H1 (cell line): Measurements from ENCODE around the gene FAM13C. TPM values are rescaled to one million over a fixed set of nuclear protein-coding genes. Genes with fewer than 3 reads are reported as not detected.
A peak's percentile ranks its signal among the peaks of the same experiment; 100 is the strongest.

ENCODE experiments used
- CTCF ChIA-PET: fragments of 300-600 bp; sonication (Branson Sonifier 250); formaldehyde crosslinking; loops from one replicate; lab custom pipeline; 2021; ENCODE audit not compliant: partially characterized antibody; lab: Charles Lee
- POLR2A ChIA-PET: fragments of 300-600 bp; sonication (Branson Sonifier 250); formaldehyde crosslinking; loops from one replicate; lab custom pipeline; 2021; ENCODE audit warnings: inconsistent platforms; ENCODE audit not compliant: partially characterized antibody; lab: Charles Lee
- DNase-seq, 2 experiments: peaks; one replicate each; pipeline versions ENCODE4 v3.0.0 to v3.0.0-alpha.2; 2010 to 2022; ENCODE audit warnings: low spot score in 2 of 2, low read depth in 1 of 2, mixed read lengths in 1 of 2
- FAIRE-seq: peaks from 2 replicates; lab custom pipeline; 2011; peaks lifted over from hg19 to GRCh38; lab: Jason Lieb, UNC
- H2AFZ ChIP-seq: 2 replicates; pipeline ENCODE4 v1.8.1; 2012; ENCODE audit warnings: low read length, inconsistent platforms
- H2AK5ac ChIP-seq: 2 replicates; pipeline ENCODE4 v1.6.1; 2013; ENCODE audit warnings: low read depth, low read length
- H2BK120ac ChIP-seq: replicated peaks from 2 replicates; pipeline ENCODE3; 2013; ENCODE audit warnings: low read depth, low read length, inconsistent platforms
- H2BK12ac ChIP-seq: 2 replicates; pipeline ENCODE4 v1.6.1; 2013; ENCODE audit warnings: low read depth, low read length
- H2BK15ac ChIP-seq: 2 replicates; pipeline ENCODE4 v1.6.1; 2013; ENCODE audit warnings: low read length
- H2BK20ac ChIP-seq: 2 replicates; pipeline ENCODE4 v1.6.1; 2013; ENCODE audit warnings: low read length
- H2BK5ac ChIP-seq: 2 replicates; pipeline ENCODE4 v1.6.1; 2013; ENCODE audit warnings: low read depth, low read length
- H3K14ac ChIP-seq: 2 replicates; pipeline ENCODE4 v1.6.1; 2013; ENCODE audit warnings: inconsistent platforms; ENCODE audit not compliant: insufficient read length
- H3K18ac ChIP-seq: 2 replicates; pipeline ENCODE4 v1.6.1; 2013; ENCODE audit warnings: low read length; ENCODE audit errors: extremely low read depth
- H3K23ac ChIP-seq: 2 replicates; pipeline ENCODE4 v1.6.1; 2013; ENCODE audit warnings: inconsistent platforms; ENCODE audit not compliant: insufficient read length
- H3K23me2 ChIP-seq: 2 replicates; pipeline ENCODE4 v1.6.1; 2013; ENCODE audit warnings: low read depth, low read length
- H3K27ac ChIP-seq: 2 replicates; pipeline ENCODE4 v1.6.1; 2011; ENCODE audit warnings: low read depth, low read length, inconsistent platforms
- H3K27me3 ChIP-seq, 4 experiments: replicated peaks in 1 of 4; 1 replicate in 1 of 4; 2 replicates in 3 of 4; pipeline versions ENCODE4 v1.6.1 to v1.8.1; 2011 to 2013; ENCODE audit warnings: low read length in 3 of 4, mild to moderate bottlenecking in 3 of 4, inconsistent platforms in 2 of 4, mixed read lengths in 2 of 4, moderate library complexity in 1 of 4; ENCODE audit not compliant: control insufficient read depth in 3 of 4, insufficient read depth in 3 of 4; ENCODE audit errors: extremely low read depth in 1 of 4
- H3K36me3 ChIP-seq, 4 experiments: 2 replicates each; pipeline versions ENCODE4 v1.6.1 to v1.8.1; 2011 to 2013; ENCODE audit warnings: mild to moderate bottlenecking in 4 of 4, low read length in 3 of 4, moderate library complexity in 2 of 4, control low read depth in 1 of 4, inconsistent platforms in 1 of 4; ENCODE audit not compliant: insufficient read depth in 4 of 4, control insufficient read depth in 2 of 4
- H3K4ac ChIP-seq: replicated peaks from 2 replicates; pipeline ENCODE3; 2013; ENCODE audit warnings: low read length, low read depth, mixed read lengths, inconsistent platforms; ENCODE audit not compliant: insufficient read length
- H3K4me1 ChIP-seq, 4 experiments: replicated peaks in 1 of 4; 1 replicate in 1 of 4; 2 replicates in 3 of 4; pipeline versions ENCODE4 v1.6.1 to v1.8.1; 2011 to 2013; ENCODE audit warnings: low read length in 3 of 4, inconsistent platforms in 2 of 4, mixed read lengths in 1 of 4; ENCODE audit not compliant: insufficient read depth in 4 of 4, control insufficient read depth in 3 of 4
- H3K4me2 ChIP-seq, 2 experiments: 2 replicates each; pipeline versions ENCODE4 v1.6.1 to v1.8.1; 2011 to 2013; ENCODE audit warnings: low read depth in 2 of 2, low read length in 2 of 2, control low read depth in 1 of 2, inconsistent platforms in 1 of 2, mild to moderate bottlenecking in 1 of 2; ENCODE audit not compliant: insufficient read depth in 1 of 2
- H3K4me3 ChIP-seq, 4 experiments: fragments of 200-600, 300-600 bp in 1 of 4; sonication (generic), shearing (Covaris generic), sonication (Bioruptor Twin) in 1 of 4; 2 replicates each; pipeline versions ENCODE4 v1.5.1 to v1.8.1; 2011 to 2016; ENCODE audit warnings: low read length in 4 of 4, low read depth in 3 of 4, control low read depth in 2 of 4, inconsistent platforms in 2 of 4, mild to moderate bottlenecking in 2 of 4, mixed read lengths in 1 of 4, moderate library complexity in 1 of 4; ENCODE audit not compliant: insufficient read depth in 2 of 4; ENCODE audit errors: extremely low read depth in 1 of 4
- H3K56ac ChIP-seq: replicated peaks from 2 replicates; pipeline ENCODE3; 2013; ENCODE audit warnings: low read depth, mild to moderate bottlenecking, mixed read lengths, low read length, inconsistent platforms; ENCODE audit not compliant: insufficient read length
- H3K79me1 ChIP-seq: 2 replicates; pipeline ENCODE4 v1.6.1; 2013; ENCODE audit warnings: low read depth, low read length, control low read depth
- H3K79me2 ChIP-seq, 2 experiments: 2 replicates each; pipeline versions ENCODE4 v1.6.1 to v1.8.1; 2012 to 2013; ENCODE audit warnings: low read length in 2 of 2, mild to moderate bottlenecking in 2 of 2, inconsistent platforms in 1 of 2; ENCODE audit not compliant: insufficient read depth in 2 of 2, control insufficient read depth in 1 of 2
- H3K9ac ChIP-seq, 4 experiments: replicated peaks in 1 of 4; 1 replicate in 1 of 4; 2 replicates in 3 of 4; pipeline versions ENCODE4 v1.6.1 to v1.8.1; 2011 to 2013; ENCODE audit warnings: low read depth in 3 of 4, low read length in 3 of 4, control low read depth in 2 of 4, mild to moderate bottlenecking in 2 of 4, moderate library complexity in 2 of 4, inconsistent platforms in 1 of 4; ENCODE audit errors: extremely low read depth in 1 of 4
- H3K9me3 ChIP-seq, 2 experiments: 2 replicates each; pipeline versions ENCODE4 v1.6.1 to v1.8.1; 2012 to 2013; ENCODE audit warnings: mild to moderate bottlenecking in 2 of 2, moderate library complexity in 2 of 2, control low read depth in 1 of 2, inconsistent platforms in 1 of 2, low read depth in 1 of 2, low read length in 1 of 2, mixed read lengths in 1 of 2; ENCODE audit not compliant: insufficient read depth in 2 of 2
- H4K20me1 ChIP-seq, 2 experiments: replicated peaks in 1 of 2; 2 replicates each; pipeline versions ENCODE3 to v1.8.1; 2011 to 2013; ENCODE audit warnings: inconsistent platforms in 2 of 2, low read length in 2 of 2, mild to moderate bottlenecking in 1 of 2; ENCODE audit not compliant: insufficient read depth in 2 of 2, control insufficient read depth in 1 of 2
- H4K5ac ChIP-seq: 2 replicates; pipeline ENCODE4 v1.6.1; 2013; ENCODE audit warnings: low read length, low read depth, mixed read lengths, inconsistent platforms; ENCODE audit not compliant: insufficient read length
- H4K8ac ChIP-seq: 2 replicates; pipeline ENCODE4 v1.8.0; 2013; ENCODE audit warnings: mild to moderate bottlenecking, moderate library complexity, low read length, inconsistent platforms; ENCODE audit not compliant: insufficient read depth; ENCODE audit errors: extremely low read depth
- H4K91ac ChIP-seq: replicated peaks from 2 replicates; pipeline ENCODE3; 2013; ENCODE audit warnings: low read length, mixed read lengths, inconsistent platforms; ENCODE audit not compliant: insufficient read length
- CEBPB ChIP-seq: IDR thresholded peaks from 2 replicates; pipeline ENCODE4 v1.6.1; 2012; ENCODE audit warnings: low read depth, low read length
- CTBP2 ChIP-seq: IDR thresholded peaks from 2 replicates; pipeline ENCODE4 v1.7.0; 2011; ENCODE audit warnings: borderline replicate concordance, mild to moderate bottlenecking, moderate library complexity, mixed read lengths, low read length; ENCODE audit not compliant: insufficient read depth, insufficient read length
- EZH2 ChIP-seq: fragments of 200-600 bp; sonication (generic); IDR thresholded peaks from 2 replicates; pipeline ENCODE4 v1.7.1; 2012; ENCODE audit warnings: low read depth, mild to moderate bottlenecking, moderate library complexity, low read length, inconsistent platforms; ENCODE audit not compliant: severe bottlenecking
- NRF1 ChIP-seq: IDR thresholded peaks from 2 replicates; pipeline ENCODE4 v1.6.1; 2011; ENCODE audit warnings: mild to moderate bottlenecking, low read depth, low read length, improper control_type of control experiment
- PHF8 ChIP-seq: fragments of 200-600 bp; sonication (generic); conservative IDR thresholded peaks from 2 replicates; pipeline ENCODE4 v1.7.1; 2012; ENCODE audit warnings: low read depth, mild to moderate bottlenecking, inconsistent platforms, low read length, moderate library complexity
- POU5F1 ChIP-seq: IDR thresholded peaks from 2 replicates; pipeline ENCODE4 v1.6.1; 2011; ENCODE audit warnings: low read depth, mild to moderate bottlenecking, low read length, moderate library complexity
- SIRT6 ChIP-seq: IDR thresholded peaks from one replicate; pipeline ENCODE4 v1.7.1; 2012; ENCODE audit warnings: low read length, inconsistent platforms
- SIX5 ChIP-seq: IDR thresholded peaks from 2 replicates; pipeline ENCODE4 v1.6.1; 2011; ENCODE audit warnings: mild to moderate bottlenecking, low read depth, low read length
- SRF ChIP-seq: IDR thresholded peaks from 2 replicates; pipeline ENCODE4 v1.6.1; 2011; ENCODE audit warnings: mild to moderate bottlenecking, low read depth, low read length, moderate library complexity
- SUZ12 ChIP-seq: fragments of 200-600 bp; sonication (generic); IDR thresholded peaks from 2 replicates; pipeline ENCODE4 v1.6.1; 2012; ENCODE audit warnings: mild to moderate bottlenecking, inconsistent platforms, low read length, moderate library complexity, mixed read lengths
- TCF12 ChIP-seq: IDR thresholded peaks from 2 replicates; pipeline ENCODE4 v1.6.1; 2011; ENCODE audit warnings: low read depth, mild to moderate bottlenecking, low read length
- YY1 ChIP-seq: IDR thresholded peaks from 2 replicates; pipeline ENCODE4 v1.6.1; 2011; ENCODE audit warnings: low read depth, mild to moderate bottlenecking, low read length
- WGBS, 2 experiments: shearing (Covaris generic) in 1 of 2; methylation state at CpG; one replicate each; pipeline versions ENCODE4 v1.1.6 to v1.1.7; 2013 to 2015; ENCODE audit warnings: low lambda C conversion rate in 2 of 2, mixed read lengths in 2 of 2, inconsistent platforms in 1 of 2, low coverage in 1 of 2, missing lambda C conversion rate in 1 of 2; ENCODE audit not compliant: insufficient replicate concordance in 2 of 2, insufficient coverage in 1 of 2, insufficient read length in 1 of 2; ENCODE audit errors: extremely low coverage in 1 of 2, missing lambda C conversion rate in 1 of 2; 5-methylcytosine and 5-hydroxymethylcytosine counted together
- polyA plus RNA-seq, 7 experiments: library from polyadenylated mRNA; depleted of rRNA in 3 of 7; stranded (reverse) in 5 of 7; unstranded in 2 of 7; fragments of >200 nt in 5 of 7; fragments of 200-250 nt in 2 of 7; gene quantifications; 1 replicate in 5 of 7; 2 replicates in 1 of 7; 4 replicates in 1 of 7; pipeline versions ENCODE4 v1.2.1 to v1.2.3, GENCODE V29; 2011 to 2013; ENCODE audit warnings: missing spikeins in 2 of 7, mixed read lengths in 2 of 7
- total RNA-seq: library from RNA; stranded (reverse); fragmentation: NEBNext Ultra II Directional; extraction: Animal tissue kit (Norgen Biotek cat#: 25700); gene quantifications from 2 replicates; pipeline ENCODE4 v1.2.1, GENCODE V29; 2021
- TF ChIP-seq, protein P1 (sequence below): IDR thresholded peaks from 2 replicates; pipeline ENCODE4 v1.6.1; 2012; ENCODE audit warnings: inconsistent platforms

FAM13C gene
- total and polyA plus RNA-seq, 2 of the 8 experiments (the other 6 are each of a cell fraction or from before 2014, with no cell fraction given), result 0.56 to 0.62 TPM

DNA sequence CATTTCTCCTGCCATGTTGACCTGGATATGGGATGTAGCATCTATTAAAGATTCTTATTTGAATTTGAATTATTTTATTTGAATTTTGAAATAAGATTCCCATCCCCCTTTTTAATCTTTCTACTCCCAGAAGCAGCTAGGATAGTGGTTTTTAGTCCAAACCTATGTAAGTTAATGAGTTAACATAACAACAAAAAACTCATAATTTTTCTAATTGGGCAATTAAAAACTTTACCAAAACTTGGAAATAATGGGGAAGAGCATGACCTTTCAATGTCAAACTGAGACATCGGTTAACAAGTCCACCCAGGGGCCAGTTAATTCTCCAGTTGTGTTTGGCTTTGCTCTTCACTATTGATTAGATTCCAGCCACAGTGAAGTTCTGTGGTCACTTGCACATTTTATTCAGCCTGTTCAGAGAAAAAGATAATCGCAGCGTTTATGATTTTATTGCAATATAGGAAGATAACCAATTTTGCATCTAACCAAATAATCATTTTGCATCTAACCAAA, 1.2 kb upstream of the FAM13C start:
- TF ChIP-seq PHF8 (no peak), CEBPB (no peak), EZH2 (no peak), SIRT6 (no peak), YY1 (no peak), SIX5 (no peak), POU5F1 (no peak), SUZ12 (no peak), SRF (no peak), CTBP2 (no peak), TCF12 (no peak), NRF1 (no peak)
- TF ChIP-seq, protein P1, sequence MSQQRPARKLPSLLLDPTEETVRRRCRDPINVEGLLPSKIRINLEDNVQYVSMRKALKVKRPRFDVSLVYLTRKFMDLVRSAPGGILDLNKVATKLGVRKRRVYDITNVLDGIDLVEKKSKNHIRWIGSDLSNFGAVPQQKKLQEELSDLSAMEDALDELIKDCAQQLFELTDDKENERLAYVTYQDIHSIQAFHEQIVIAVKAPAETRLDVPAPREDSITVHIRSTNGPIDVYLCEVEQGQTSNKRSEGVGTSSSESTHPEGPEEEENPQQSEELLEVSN, result no peak
- H2AK5ac ChIP-seq, result no peak overlapping the region
- no peak for DNase-seq
- no peak overlapping the region for H3K4ac ChIP-seq
- POLR2A ChIA-PET, result no interaction called here
- no peak overlapping the region for H2BK20ac ChIP-seq
- H4K91ac ChIP-seq, result no peak overlapping the region
- no peaks in the 10 kb centered on the region for H3K79me1 ChIP-seq
- no peak overlapping the region for H2BK120ac ChIP-seq
- H3K4me2 ChIP-seq, result peak overlapping the region; percentile 69 to 93; a peak in 2 of 4 replicates
- H2BK12ac ChIP-seq, result no peak overlapping the region
- H3K9ac ChIP-seq, result no peak overlapping the region
- H3K23ac ChIP-seq, result no peak overlapping the region
- H3K4me1 ChIP-seq, result no peaks in the 10 kb centered on the region; a peak in 1 of 7 replicates
- WGBS, 2 experiments, result 75% methylated on average over 3 of the region's 3 CpGs; no CpG with 5 or more reads in 1 of the 2 experiments
- no peak overlapping the region for H2BK5ac ChIP-seq
- H3K27ac ChIP-seq, result no peak overlapping the region
- H3K23me2 ChIP-seq, result peaks cover 4% of the 10 kb centered on the region; the same call in 1 of the 2 replicates
- H4K20me1 ChIP-seq, result no peaks in the 10 kb centered on the region
- no peak overlapping the region for H4K5ac ChIP-seq
- no peak overlapping the region for H3K56ac ChIP-seq
- no peak overlapping the region for H2AFZ ChIP-seq
- no peak overlapping the region for H3K14ac ChIP-seq
- no peaks in the 10 kb centered on the region for H3K79me2 ChIP-seq
- peaks cover 0 to 15% (median 3%) of the 10 kb centered on the region in 4 experiments; a peak in 4 of 7 replicates for H3K27me3 ChIP-seq
- no peak overlapping the region for H3K18ac ChIP-seq
- no peak overlapping the region for H4K8ac ChIP-seq
- CTCF ChIA-PET, result interaction anchor here (0.9 kb wide), 1 partner anchor 9 kb away, joined by 4 read pairs; no protein-coding TSS in a partner anchor
- H3K4me3 ChIP-seq, result peak overlapping the region in 1 of 4 experiments; percentile 65; a peak in 3 of 8 replicates
- H3K36me3 ChIP-seq, result no peaks in the 10 kb centered on the region; a peak in 1 of 8 replicates
- no peaks in the 10 kb centered on the region for H3K9me3 ChIP-seq
- H2BK15ac ChIP-seq, result no peak overlapping the region
- no peak for FAIRE-seq
